Activated B cell treated with CpG ODN at 0.5 μM for 24 hours (primary cell): Measurements from ENCODE around the gene C20orf96. TPM values are rescaled to one million over a fixed set of nuclear protein-coding genes. Genes with fewer than 3 reads are reported as not detected.

ENCODE experiments used
- ATAC-seq: fragments of 200-7000 bp; cut with Tn5 transposase; one replicate; pipeline ENCODE4 v1.10.0; 2021; ENCODE audit warnings: low read depth, mild to moderate bottlenecking, moderate library complexity
- CTCF ChIA-PET: fragments of 350-600 bp; sonication (Branson Sonifier 250); formaldehyde crosslinking; loops from one replicate; lab custom pipeline; 2021; ENCODE audit warnings: antibody characterized with exemption; lab: Charles Lee
- POLR2A ChIA-PET: fragments of 350-600 bp; sonication (Branson Sonifier 250); formaldehyde crosslinking; loops from one replicate; lab custom pipeline; 2021; ENCODE audit warnings: antibody characterized with exemption; lab: Charles Lee
- DNase-seq: peaks from one replicate; pipeline ENCODE4 v3.0.0; 2022
- H3K27ac Mint-ChIP-seq: one replicate; pipeline ENCODE4 v1.8.0; 2020; ENCODE audit warnings: mixed read lengths
- H3K27me3 Mint-ChIP-seq: one replicate; pipeline ENCODE4 v1.8.0; 2021; ENCODE audit warnings: mixed read lengths
- H3K36me3 Mint-ChIP-seq: one replicate; pipeline ENCODE4 v1.8.0; 2021; ENCODE audit warnings: low read depth, mixed read lengths
- H3K4me1 Mint-ChIP-seq: one replicate; pipeline ENCODE4 v1.8.0; 2021; ENCODE audit warnings: mixed read lengths
- H3K4me3 Mint-ChIP-seq: one replicate; pipeline ENCODE4 v1.8.0; 2020; ENCODE audit warnings: mild to moderate bottlenecking, mixed read lengths
- H3K9me3 Mint-ChIP-seq: one replicate; pipeline ENCODE4 v1.8.0; 2020; ENCODE audit warnings: mixed read lengths
- intact Hi-C: fragments of 100-400 bp; cut with micrococcal nuclease; formaldehyde crosslinking; loops from one replicate; pipeline ENCODE4 v1.15.1; 2024
- total RNA-seq: library from RNA; stranded (reverse); gene quantifications from 2 replicates; pipeline ENCODE4 v1.2.3, GENCODE V29; 2022
- TF ChIP-seq, protein P1 (sequence below): fragments of 200-600 bp; IDR thresholded peaks from one replicate; pipeline ENCODE4 v1.8.0; 2022; ENCODE audit warnings: antibody characterized with exemption, mild to moderate bottlenecking

Gene C20orf96
- total RNA-seq, 1 donor from 2014 or later = 5.5 TPM

DNA sequence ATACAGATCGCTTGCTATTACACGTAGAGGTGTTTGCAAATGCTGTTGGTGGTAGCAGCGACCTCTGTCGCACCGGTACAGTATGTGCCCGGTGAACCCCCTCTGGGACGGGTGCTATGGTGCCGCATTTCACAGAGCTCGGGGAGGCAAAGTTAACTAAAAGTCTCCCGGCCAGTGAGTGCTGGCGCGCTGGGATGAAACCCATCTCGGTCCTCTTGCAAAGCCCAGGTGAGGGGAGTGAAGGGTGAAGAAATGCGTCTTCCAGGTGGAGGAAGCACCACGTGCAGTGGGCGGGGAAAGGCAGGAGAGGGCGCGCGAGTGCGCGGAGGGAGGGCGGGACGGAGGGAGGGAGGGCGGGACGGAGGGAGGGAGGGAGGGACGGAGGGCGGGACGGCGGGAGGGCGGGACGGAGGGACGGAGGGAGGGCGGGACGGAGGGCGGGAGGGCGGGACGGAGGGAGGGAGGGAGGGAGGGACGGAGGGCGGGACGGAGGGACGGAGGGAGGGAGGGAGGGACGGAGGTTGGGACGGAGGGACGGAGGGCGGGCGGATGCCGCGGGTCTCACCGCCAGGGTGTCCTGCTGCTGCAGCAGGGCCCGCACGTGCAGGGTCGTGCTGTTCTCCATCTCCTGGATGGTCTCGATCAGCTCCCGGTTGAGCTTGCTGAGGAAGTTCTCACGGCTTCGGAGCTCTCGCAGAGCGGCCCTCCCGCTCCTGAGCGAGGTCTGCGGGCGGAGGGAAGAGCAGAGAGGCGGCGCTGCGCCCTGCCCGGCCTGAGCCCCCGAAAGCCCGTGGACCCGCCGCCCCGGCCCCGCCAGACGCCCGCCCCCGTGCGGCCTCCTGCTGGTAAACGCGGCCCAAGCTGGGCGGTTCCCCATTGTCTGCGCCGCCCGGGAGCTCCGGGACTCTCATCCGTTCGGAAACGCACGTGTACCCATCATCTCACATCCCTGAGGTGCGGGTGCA lies 11.7 kb downstream of the C20orf96 start:
- ATAC-seq = no peak
- peaks cover 15% of the 10 kb centered on the region for H3K36me3 Mint-ChIP-seq
- ChIA-PET POLR2A (no interaction called here), CTCF (interaction anchor here (1.4 kb wide), 1 partner anchor 12 kb away, joined by 4 read pairs; no protein-coding TSS in a partner anchor)
- H3K4me3 Mint-ChIP-seq = no peak overlapping the region
- no peak for DNase-seq
- no peaks in the 10 kb centered on the region for H3K9me3 Mint-ChIP-seq
- H3K27me3 Mint-ChIP-seq = no peaks in the 10 kb centered on the region
- no peak overlapping the region for H3K27ac Mint-ChIP-seq
- TF ChIP-seq, protein P1, sequence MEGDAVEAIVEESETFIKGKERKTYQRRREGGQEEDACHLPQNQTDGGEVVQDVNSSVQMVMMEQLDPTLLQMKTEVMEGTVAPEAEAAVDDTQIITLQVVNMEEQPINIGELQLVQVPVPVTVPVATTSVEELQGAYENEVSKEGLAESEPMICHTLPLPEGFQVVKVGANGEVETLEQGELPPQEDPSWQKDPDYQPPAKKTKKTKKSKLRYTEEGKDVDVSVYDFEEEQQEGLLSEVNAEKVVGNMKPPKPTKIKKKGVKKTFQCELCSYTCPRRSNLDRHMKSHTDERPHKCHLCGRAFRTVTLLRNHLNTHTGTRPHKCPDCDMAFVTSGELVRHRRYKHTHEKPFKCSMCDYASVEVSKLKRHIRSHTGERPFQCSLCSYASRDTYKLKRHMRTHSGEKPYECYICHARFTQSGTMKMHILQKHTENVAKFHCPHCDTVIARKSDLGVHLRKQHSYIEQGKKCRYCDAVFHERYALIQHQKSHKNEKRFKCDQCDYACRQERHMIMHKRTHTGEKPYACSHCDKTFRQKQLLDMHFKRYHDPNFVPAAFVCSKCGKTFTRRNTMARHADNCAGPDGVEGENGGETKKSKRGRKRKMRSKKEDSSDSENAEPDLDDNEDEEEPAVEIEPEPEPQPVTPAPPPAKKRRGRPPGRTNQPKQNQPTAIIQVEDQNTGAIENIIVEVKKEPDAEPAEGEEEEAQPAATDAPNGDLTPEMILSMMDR = no peak
- H3K4me1 Mint-ChIP-seq = peaks cover 1% of the 10 kb centered on the region
- intact Hi-C loops = no loop called here

DNA sequence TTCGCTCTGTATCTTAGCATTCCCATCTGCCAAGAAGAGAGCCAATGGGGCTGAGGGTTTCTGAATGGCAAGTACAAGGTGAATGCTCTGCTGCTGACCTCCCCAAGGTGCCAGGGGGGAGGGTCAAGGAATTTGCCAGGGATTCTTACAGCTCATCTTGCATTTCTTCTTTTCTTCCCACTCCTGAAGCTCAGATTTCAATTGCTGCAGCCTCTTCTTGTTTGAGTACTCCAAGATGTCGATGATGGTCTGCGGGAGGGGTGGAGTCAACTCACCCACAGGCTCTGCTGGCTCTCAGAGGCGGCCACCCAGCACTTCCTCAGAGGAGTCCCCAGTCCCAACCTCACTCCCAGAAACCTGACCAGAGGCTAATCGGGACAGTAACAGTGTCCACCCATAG lies 12.4 kb downstream of the C20orf96 start:
- H3K9me3 Mint-ChIP-seq = no peaks in the 10 kb centered on the region
- no peak overlapping the region for H3K27ac Mint-ChIP-seq
- POLR2A ChIA-PET = no interaction called here
- no peak for DNase-seq
- TF ChIP-seq, protein P1 = no peak
- intact Hi-C loops = no loop called here
- H3K4me1 Mint-ChIP-seq = peaks cover 1% of the 10 kb centered on the region
- H3K36me3 Mint-ChIP-seq = peaks cover 15% of the 10 kb centered on the region
- no peaks in the 10 kb centered on the region for H3K27me3 Mint-ChIP-seq
- no peak overlapping the region for H3K4me3 Mint-ChIP-seq
- no peak for ATAC-seq
- CTCF ChIA-PET = interaction anchor here (1.4 kb wide), 1 partner anchor 12 kb away, joined by 4 read pairs; no protein-coding TSS in a partner anchor

DNA sequence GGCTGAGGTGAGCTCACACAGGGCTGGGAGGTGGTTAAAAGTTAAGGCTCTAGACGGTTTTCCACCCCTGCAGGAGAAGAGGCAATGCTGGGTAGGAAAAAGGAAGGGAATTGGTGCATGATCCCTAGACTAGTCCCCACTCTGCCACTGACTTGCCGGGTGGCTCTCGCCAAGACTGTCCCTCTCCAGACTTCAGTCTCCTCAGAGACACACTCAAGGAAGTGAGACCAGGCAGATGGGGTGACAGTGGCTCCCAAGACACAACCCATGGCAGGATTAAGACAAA lies 13.1 kb downstream of the C20orf96 start:
- no peak overlapping the region for H3K27ac Mint-ChIP-seq
- intact Hi-C loops = no loop called here
- peaks cover 1% of the 10 kb centered on the region for H3K4me1 Mint-ChIP-seq
- ChIA-PET CTCF (no interaction called here), POLR2A (no interaction called here)
- H3K4me3 Mint-ChIP-seq = no peak overlapping the region
- peaks cover 15% of the 10 kb centered on the region for H3K36me3 Mint-ChIP-seq
- no peaks in the 10 kb centered on the region for H3K27me3 Mint-ChIP-seq
- no peak for ATAC-seq
- H3K9me3 Mint-ChIP-seq = no peaks in the 10 kb centered on the region
- TF ChIP-seq, protein P1 = no peak
- no peak for DNase-seq

DNA sequence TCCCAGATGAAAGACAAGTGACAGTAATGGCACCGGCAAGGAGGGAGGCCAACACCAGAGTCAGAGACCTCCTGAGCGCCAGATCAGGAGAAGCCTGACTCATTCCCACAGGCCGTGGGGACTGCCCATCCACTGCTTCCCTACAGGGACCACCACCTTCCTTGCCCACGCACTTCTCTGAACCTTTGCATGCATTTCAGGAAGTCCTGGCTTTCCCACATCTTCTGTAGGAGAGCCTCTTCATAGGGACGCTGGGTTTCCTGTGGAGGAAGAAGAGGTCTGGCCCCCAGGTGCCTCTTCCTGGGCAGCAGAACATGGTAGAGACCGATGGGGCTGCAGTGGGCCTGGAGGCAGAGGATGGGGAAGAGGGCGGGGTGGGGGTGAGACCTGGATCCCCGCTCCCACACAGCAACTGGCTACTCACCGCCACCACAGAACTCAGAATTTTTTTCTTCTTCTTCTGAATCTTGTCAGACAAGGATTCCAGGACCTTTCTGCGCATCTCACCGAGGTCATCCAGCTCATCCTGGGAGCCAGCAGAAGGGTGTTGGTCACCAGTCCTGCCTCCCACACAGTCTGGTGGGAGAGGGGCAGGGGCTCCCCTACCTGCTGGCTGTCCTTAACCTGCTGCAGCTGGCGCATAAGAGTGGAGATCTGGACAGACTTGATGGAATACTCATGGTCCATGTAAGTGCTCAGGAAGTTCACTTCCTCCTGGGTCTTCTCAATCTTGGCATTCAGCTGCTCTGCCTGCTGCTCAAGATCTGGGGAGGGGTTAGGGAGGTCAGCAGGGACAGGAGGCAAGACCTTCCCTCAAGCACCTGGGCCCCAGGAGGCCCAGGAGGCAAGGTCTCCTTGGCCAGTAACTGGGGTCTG lies 13.7 kb downstream of the C20orf96 start:
- intact Hi-C loops = no loop called here
- no peak for DNase-seq
- Mint-ChIP-seq H3K4me3 (no peak overlapping the region), H3K4me1 (peaks cover 1% of the 10 kb centered on the region), H3K27me3 (no peaks in the 10 kb centered on the region), H3K9me3 (no peaks in the 10 kb centered on the region), H3K36me3 (peaks cover 15% of the 10 kb centered on the region), H3K27ac (no peak overlapping the region)
- ChIA-PET CTCF (no interaction called here), POLR2A (no interaction called here)
- no peak for ATAC-seq
- TF ChIP-seq, protein P1 = no peak

DNA sequence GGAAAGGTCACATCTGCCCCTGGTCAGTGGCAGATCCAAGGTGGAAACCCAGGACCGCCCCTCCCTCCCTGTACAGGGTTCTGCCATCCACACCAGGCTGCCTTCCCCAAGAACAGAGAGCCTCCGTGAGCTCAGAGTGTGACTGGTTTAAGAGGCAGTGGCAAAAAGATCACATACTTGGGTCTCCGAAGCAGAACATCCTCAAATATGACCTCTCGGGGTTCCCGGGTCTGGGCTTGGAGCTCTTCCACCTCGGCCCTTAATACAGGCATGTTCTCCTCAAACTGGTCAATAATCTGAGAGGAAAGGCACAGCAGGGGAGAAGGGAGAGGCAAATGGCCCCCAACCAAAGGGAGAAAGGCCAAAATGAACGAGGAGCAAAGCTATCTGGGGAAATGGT lies 14.8 kb downstream of the C20orf96 start:
- intact Hi-C loops = no loop called here
- H3K9me3 Mint-ChIP-seq = no peaks in the 10 kb centered on the region
- CTCF ChIA-PET = no interaction called here

More for the DNA sequence above, 14.8 kb downstream of the C20orf96 start:
- Mint-ChIP-seq H3K27ac (no peak overlapping the region), H3K36me3 (peaks cover 14% of the 10 kb centered on the region), H3K27me3 (no peaks in the 10 kb centered on the region), H3K4me1 (peaks cover 1% of the 10 kb centered on the region), H3K4me3 (no peak overlapping the region)
- ATAC-seq = no peak
- DNase-seq = no peak
- POLR2A ChIA-PET = no interaction called here
- TF ChIP-seq, protein P1 = no peak
